Stromal cell of bone marrow (primary cell): ENCODE measurements around the gene KRT34.
"Not testable (repeated sequence)": the region's sequence is repeated elsewhere in the genome, so short reads cannot be mapped to it uniquely, and the experiment has no call there.

Experiments used
- DNase-seq: peaks from one replicate; pipeline ENCODE4 v3.0.0-alpha.2; 2012; ENCODE audit warnings: low read depth

KRT34 gene

GRCh38 chr17:41381943-41382342 lies at the start of gene KRT34:
Gene KRT34 (minus strand): TSS chr17:41382306. CDS start chr17:41382246, 60 bp downstream.
- not testable (repeated sequence) for DNase-seq

DNA sequence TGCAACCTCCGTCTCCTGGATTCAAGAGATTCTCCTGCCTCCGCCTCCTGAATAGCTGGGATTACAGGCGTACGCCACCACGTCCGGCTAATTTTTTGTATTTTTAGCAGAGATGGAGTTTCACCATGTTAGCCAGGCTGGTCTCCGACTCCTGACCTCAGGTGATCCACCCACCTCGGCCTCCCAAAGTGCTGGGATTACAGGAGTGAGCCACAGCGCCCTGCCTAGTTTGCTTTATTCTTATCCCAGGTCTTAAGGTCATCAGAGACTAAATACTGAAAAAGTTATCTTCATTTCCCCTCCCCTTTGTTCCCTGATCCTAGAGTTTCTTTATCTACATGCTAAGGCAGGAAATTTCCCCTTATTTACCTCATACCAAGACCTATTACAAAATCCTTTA lies 48.3 kb upstream of the KRT34 start:
- not testable (repeated sequence) for DNase-seq

DNA sequence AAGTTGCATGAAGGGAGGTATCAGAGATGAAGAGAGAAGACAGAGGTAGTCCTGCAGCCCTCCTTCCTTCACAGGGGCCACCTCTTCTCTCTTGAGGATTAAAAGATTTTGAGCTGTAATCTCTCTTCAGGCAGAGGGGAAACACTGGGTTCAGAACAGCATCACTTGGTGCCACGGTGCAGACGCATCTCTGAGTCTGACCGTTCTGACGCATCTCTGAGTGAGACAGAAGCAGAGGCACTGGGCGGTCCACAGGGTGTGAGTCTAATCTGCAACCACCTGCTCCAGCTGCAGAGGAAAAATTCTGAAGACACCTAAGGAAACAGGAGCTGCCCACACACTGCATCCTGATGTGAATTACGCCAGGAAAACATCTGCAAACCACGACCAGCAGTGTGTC lies 47.6 kb upstream of the KRT34 start:
- DNase-seq: no peak

DNA sequence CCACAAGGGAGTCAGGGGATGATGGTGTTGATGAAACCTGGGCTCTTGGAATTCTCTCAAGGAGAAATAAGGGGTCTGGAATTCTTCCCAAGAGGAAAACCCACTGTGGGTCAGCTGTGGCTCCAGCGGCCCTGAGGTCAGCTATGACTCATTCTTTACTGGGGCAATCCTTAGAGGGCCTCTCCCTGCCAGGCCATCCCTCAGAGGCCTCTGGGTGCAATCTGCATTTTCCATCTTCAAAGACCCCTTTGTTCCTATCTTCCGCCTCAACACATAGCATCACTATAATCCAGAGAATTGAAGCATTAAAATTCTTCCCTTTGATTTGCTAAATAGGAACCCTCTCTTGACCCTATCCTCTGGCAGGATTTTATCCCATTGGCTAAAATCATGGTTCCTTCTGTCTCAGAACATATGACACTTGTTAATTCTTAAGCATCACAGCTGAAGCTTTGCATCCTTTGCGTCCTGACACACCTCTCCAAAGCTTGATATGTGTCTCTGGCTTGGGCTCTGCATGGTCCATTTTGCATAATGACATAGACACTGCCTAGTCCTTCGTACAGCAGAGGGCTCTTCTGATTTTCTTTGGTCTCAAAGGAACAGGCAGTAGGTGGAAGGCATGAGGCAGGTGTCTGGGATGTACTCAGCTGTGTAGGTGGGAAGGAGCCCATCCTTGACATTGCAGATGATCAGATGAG lies 46.6 kb upstream of the KRT34 start:
- DNase-seq: no peak

- no peak for DNase-seq
These were observed 42.1 kb upstream of the KRT34 start, which contains the start of gene KRT37 for GRCh38 chr17:41424111-41424635. Gene KRT37 (minus strand): TSS chr17:41424585. CDS start chr17:41424523, 62 bp downstream.

GRCh38 chr17:41422586-41422985 lies 40.5 kb upstream of the KRT34 start:
- DNase-seq: not testable (repeated sequence)

- DNase-seq: no peak
These were observed 39.5 kb upstream of the KRT34 start for GRCh38 chr17:41421617-41422016.

DNA sequence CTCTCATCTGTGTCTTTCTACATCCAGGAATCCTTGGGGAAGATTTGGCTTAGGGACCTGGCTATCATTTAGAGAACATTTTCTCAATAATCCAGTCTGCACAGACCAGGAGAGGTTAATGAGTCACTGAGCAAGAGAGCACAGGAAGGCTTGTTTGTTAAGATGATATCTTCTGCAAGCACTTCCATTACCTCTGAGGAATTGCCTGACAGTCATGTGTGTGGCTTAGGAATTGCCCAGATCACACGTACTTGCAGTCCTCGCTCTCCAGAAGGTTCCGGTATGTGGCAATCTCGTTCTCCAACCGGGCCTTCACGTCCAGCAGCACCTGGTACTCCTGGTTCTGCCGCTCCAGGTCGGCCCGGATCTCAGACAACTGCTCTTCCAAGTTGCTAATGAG lies 39.0 kb upstream of the KRT34 start:
- no peak for DNase-seq

DNA sequence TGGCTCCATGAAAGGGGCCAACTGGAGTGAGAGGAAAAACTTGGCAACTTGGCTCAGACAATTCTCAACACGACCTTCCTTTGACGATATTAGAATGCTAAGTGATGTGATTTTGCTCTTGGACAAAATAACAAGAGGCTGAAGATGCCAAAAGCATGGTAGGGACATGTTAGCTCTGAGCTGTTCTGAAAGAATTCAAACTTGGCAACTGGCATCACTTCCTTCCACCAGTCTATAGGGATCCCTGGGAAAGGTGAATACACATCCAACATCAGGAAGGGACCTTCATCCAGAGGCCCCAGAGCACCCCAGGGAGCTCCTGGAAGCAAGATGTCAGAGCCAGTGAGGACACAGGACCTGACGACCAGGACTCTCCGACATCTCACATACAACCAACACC lies 38.0 kb upstream of the KRT34 start:
- no peak for DNase-seq

DNA sequence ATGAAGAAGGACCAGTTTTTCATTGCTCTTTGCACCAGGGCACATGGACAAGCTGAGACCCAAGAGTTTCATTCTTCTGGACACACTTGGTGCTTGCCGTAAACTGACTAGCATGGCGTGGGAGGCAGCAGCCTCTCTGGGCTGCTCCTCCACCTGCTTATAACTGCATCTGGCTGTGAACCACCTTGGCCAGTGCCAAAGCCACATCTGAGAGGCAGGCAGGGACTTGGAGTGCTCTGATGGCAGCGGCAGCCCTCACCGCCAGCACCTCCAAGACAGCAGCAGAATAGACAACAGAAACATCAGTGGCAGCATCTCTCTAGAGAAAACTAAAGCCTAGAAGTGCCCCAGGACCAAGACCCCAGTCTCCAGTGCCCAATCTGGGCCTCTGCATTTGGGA lies 37.6 kb upstream of the KRT34 start:
- DNase-seq: no peak

DNA sequence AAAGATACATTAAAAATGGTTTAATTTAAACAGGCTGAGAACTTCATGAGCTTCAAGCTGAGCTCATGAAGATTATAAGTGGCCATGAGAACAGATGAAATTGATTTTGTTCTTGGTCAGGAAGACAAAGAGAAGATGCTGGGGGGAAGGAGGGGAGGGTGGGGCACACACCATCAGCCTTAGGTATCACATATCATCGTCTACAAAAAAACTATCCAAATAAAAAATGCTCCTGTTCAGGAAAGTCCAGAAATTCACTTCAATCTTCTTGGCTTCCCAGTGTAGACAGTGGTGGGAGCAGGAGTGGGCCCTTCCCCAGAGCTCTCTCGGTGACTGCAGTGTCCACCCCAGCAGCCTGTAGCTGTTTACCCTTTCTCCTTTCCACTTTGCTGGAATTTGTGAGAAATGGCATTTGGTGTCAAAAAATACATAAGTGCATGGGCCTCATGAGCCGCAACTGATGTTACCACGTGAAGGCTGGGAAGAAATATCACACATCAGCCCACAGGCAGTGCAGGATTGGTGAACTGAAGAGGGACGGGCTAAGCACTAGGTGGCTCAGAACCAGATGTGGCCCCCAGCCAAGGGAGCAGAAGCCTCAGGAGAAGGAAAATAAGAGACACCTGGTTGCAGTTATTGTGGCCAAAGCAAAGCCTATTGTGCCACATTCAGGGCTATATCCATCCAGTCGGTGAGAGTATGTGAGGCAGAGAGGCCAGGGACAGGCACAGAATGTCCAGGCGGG lies 36.2 kb upstream of the KRT34 start:
- DNase-seq: no peak

GRCh38 chr17:41417576-41418015 lies 35.5 kb upstream of the KRT34 start:
- DNase-seq: no peak

GRCh38 chr17:41417127-41417526 lies 35.0 kb upstream of the KRT34 start:
- DNase-seq: no peak

GRCh38 chr17:41416479-41416878 lies 34.4 kb upstream of the KRT34 start:
- DNase-seq: no peak

DNA sequence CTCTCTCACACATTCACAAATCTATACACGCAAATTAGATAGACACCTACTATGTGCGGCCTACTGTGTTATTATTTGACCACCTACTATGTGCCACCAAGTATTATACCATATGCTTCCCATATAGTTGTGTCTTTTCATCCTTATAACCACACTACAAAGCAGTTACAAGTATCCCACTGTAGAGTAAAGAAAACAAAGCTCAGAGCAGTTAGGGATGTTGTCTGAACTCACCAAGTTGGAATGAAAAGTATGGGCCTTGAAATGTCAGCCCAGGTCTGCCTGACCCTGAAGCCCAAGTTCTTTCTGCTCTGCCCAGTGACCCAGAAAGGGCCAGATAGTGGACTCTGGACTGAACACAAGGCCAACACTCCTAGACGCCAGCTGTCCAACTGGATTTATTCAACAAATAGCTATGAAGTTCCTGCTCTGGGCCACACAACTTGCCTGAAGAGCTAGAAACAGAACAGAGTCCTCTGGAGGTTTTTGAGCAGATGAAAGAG lies 33.8 kb upstream of the KRT34 start:
- no peak for DNase-seq

DNA sequence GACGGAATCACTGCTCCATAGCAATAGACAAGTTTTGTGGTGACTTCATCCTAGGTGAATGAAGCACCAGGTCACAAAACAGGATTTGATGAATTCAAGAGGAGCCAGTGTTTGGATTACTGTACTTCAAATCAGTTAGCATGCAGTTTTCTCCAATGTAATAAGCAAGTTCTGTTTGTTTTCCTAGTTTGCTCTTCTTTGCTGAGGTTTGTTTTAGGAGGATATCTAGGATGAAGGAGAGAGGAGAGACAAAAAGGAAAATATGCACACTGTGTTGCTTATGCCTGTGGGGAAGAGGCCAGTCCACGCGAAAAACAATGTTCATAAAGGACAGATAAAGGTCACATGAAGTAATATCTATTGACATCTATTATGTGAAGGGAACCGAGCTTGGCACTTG lies 33.3 kb upstream of the KRT34 start:
- no peak for DNase-seq

GRCh38 chr17:41413982-41414381 lies 31.9 kb upstream of the KRT34 start:
- DNase-seq: no peak

DNA sequence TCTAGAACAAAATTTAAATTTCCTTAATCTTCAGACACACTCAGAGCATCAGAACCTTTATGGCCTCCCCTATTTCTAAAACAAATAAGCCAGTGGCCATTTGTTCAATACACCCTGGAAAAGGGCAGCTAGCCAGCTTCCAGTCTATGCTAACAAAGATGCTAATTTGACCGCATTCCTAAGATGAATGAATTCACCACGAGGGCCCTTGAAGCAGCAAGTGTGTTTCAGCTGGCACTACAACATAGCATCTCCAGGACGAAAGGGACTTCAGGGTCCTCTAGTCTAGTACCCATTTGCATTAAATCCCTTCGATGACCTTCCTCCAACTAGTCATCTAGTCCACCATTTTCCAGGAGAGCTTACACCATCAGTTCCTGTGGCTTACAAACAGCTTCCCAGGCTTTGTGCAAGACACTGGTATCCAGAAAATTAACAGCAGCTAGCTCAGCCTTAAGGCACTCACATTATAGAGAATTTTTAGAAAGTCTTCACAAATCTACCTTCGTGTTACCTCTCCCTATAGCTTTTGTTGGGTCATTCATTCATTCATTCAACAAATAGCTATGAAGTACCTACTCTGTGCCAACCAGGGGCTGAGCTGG lies 31.3 kb upstream of the KRT34 start:
- DNase-seq: no peak

DNA sequence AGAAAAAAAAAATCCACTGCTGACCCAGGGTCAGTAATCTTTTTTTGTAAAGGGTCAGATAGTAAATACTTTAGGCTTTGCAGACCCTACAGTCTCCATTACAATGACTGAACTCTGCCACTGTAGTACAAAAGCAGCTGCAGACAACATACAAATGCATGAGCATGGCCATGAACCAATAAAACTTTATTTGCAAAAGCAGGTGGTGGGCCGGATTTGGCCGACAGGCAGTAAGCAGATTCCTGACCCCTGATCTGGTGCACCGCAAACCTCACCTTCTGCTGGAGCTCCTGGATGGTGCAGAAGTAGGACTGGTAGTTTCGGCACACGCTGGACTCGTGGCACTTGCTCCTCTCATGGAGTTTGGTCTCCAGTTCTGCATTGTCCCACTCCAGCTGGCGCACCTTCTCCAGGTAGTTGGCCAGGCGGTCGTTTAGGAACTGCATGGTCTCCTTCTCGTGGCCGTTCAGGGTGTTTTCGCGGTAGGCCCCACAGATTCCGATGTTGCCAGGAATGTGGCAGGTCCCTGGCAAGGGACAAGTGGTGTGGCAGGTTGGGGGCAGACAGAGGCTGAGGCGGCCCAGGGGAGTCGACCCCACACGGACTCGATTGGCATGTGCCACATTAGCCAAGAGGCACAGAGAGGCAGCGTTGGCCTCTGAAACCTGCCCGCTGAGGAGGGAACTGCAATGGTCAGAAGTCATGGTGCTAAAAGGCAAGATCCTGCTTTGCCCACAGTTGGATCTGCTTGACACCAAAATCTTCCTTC lies 29.1 kb upstream of the KRT34 start:
- no peak for DNase-seq

GRCh38 chr17:41407226-41407625 lies 25.1 kb upstream of the KRT34 start:
- no peak for DNase-seq

- no peak for DNase-seq
These were observed 24.1 kb upstream of the KRT34 start for GRCh38 chr17:41406205-41406604.
